ENCODE data around the gene LANCL3.
A peak's percentile ranks its signal among the peaks of the same experiment; 100 is the strongest.

The LANCL3 gene

DNA sequence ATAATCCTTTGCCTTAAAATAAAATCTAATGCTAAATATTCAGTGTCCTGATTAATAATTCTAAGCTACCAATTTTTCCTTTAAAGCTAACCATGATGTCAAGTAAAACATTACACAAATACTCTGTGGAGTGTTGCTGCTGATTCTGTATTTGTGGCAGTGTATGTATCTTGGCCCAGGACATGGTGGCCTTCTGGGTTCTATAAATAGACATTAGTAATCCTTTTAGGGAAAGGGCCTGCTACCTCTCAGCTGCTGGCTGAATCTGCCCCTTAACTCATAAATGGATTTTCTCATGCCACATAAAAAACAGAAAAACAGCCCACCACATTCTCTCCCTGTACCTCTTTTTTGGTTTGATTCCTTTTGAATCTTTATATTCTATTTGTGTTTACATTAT lies 113.0 kb downstream of the LANCL3 start:
- Histone ChIP-seq H3K79me2 (ENCODE audit: insufficient read depth, low read length) (no peaks in the 10 kb centered on the region), H3K9me3 (ENCODE audit: insufficient read depth, low read length) (no peaks in the 10 kb centered on the region), H3K9me2 (replicated peaks; ENCODE audit: insufficient read depth, low read length) (no peaks in the 10 kb centered on the region), H4K20me1 (ENCODE audit: low read depth, low read length) (no peaks in the 10 kb centered on the region), H3K27me3 (ENCODE audit: low read length) (no peaks in the 10 kb centered on the region), H3K4me3 (ENCODE audit: insufficient read depth, low read length, poor library complexity, severe bottlenecking) (no peak overlapping the region), H3K27ac (ENCODE audit: low read depth, low read length) (no peak overlapping the region), H3K4me2 (ENCODE audit: low read depth, low read length, poor library complexity, severe bottlenecking) (no peak overlapping the region), H3K36me3 (ENCODE audit: low read length) (no peaks in the 10 kb centered on the region), H3F3A (ENCODE audit: insufficient read depth) (peaks cover 4% of the 10 kb centered on the region; the same call in 1 of the 2 replicates), H3K9ac (ENCODE audit: low read length) (no peak overlapping the region), H2AFZ (ENCODE audit: low read depth, low read length, severe bottlenecking) (no peak overlapping the region)
- TF ChIP-seq, protein P1, sequence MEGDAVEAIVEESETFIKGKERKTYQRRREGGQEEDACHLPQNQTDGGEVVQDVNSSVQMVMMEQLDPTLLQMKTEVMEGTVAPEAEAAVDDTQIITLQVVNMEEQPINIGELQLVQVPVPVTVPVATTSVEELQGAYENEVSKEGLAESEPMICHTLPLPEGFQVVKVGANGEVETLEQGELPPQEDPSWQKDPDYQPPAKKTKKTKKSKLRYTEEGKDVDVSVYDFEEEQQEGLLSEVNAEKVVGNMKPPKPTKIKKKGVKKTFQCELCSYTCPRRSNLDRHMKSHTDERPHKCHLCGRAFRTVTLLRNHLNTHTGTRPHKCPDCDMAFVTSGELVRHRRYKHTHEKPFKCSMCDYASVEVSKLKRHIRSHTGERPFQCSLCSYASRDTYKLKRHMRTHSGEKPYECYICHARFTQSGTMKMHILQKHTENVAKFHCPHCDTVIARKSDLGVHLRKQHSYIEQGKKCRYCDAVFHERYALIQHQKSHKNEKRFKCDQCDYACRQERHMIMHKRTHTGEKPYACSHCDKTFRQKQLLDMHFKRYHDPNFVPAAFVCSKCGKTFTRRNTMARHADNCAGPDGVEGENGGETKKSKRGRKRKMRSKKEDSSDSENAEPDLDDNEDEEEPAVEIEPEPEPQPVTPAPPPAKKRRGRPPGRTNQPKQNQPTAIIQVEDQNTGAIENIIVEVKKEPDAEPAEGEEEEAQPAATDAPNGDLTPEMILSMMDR (IDR thresholded peaks at IDR 0.05; ENCODE audit: insufficient read depth, low read length, poor library complexity, severe bottlenecking): no peak
- TF ChIP-seq EZH2phosphoT487 (conservative IDR thresholded peaks at IDR 0.05; ENCODE audit: low read length): no peak

DNA sequence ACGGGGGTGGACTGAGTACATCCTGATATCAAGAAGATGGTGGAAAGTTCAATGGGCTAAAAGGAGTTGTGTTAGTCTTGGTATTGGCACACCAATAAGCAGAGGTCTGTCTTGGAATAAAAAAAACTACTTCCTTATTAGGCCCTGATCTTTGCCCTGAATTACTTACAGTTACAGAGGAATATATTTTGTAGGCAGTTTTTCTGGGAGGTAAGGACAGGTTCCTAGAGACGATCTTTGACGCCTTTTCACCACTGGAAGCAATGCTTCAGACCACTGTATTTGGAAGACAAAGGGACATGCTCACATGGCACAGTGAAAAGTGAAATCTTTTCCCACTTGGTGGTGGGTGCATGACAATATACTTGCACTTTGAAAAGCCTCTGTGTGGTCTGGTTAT lies 113.5 kb downstream of the LANCL3 start:
- Histone ChIP-seq H4K20me1 (ENCODE audit: low read depth, low read length) (no peaks in the 10 kb centered on the region), H3K9me2 (replicated peaks; ENCODE audit: insufficient read depth, low read length) (no peaks in the 10 kb centered on the region), H3K27me3 (ENCODE audit: low read length) (no peaks in the 10 kb centered on the region), H3K79me2 (ENCODE audit: insufficient read depth, low read length) (no peaks in the 10 kb centered on the region), H2AFZ (ENCODE audit: low read depth, low read length, severe bottlenecking) (peak overlapping the region; percentile 71), H3F3A (ENCODE audit: insufficient read depth) (peaks cover 4% of the 10 kb centered on the region; the same call in 1 of the 2 replicates), H3K36me3 (ENCODE audit: low read length) (no peaks in the 10 kb centered on the region), H3K27ac (ENCODE audit: low read depth, low read length) (no peak overlapping the region), H3K4me2 (ENCODE audit: low read depth, low read length, poor library complexity, severe bottlenecking) (peak overlapping the region; percentile 51), H3K4me3 (ENCODE audit: insufficient read depth, low read length, poor library complexity, severe bottlenecking) (peak overlapping the region; percentile 48), H3K9me3 (ENCODE audit: insufficient read depth, low read length) (no peaks in the 10 kb centered on the region), H3K9ac (ENCODE audit: low read length) (no peak overlapping the region)
- TF ChIP-seq, protein P1 (IDR thresholded peaks at IDR 0.05; ENCODE audit: insufficient read depth, low read length, poor library complexity, severe bottlenecking): no peak
- TF ChIP-seq EZH2phosphoT487 (conservative IDR thresholded peaks at IDR 0.05; ENCODE audit: low read length): no peak

DNA sequence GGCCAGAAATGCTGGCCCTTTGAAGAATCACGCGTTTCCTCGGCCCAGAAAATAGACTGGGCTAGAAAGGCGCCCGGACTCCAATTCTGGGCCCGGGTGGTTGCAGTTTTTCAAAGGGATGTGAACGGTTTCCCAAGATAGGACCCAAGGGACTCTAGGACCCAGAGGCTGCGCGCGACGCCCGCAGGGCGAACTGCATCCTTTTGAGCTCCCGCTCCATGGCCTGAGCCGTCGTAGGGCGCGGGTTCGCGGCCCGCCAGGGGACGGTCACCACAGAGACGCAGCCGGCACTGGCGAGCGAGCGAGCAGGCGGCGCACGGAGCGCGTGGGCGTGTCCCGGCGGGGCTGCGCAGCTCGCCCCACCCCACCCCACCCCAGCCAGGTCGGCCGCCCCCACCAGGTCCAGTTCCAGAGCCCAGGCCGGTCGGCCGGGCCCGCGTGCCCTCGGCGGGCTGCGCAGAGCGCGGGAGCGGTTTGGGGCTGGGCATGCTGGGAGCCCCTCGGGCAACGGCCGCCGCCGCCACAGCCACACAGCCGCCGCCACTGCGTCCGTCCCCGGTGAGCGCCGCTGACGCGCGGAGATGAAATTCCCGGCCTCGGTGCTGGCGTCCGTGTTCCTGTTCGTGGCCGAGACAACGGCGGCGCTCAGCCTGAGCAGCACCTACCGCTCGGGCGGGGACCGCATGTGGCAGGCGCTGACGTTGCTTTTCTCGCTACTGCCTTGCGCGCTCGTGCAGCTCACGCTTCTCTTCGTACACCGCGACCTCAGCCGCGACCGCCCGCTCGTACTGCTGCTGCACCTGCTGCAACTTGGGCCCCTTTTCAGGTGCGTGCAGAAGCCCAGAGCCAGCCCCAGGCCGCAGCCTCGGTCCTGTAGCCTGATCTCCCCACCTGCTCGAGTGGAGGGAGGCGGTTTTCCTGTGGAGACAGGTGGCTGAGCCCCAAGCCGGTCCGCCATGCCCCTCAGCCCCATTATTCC lies 114.2 kb downstream of the LANCL3 start, which contains the start of gene XK:
Gene XK (plus strand): TSS at position 411 of the 979 bp plus-strand sequence. CDS start 171 bp downstream, at position 582.
- H3K9ac ChIP-seq (ENCODE audit: low read length): peak within 1 kb of the TSS; percentile 40; the same call in 1 of the 2 replicates
- no peak within 1 kb of the TSS for H3K27ac ChIP-seq (ENCODE audit: low read depth, low read length)
- TF ChIP-seq EZH2phosphoT487 (conservative IDR thresholded peaks at IDR 0.05; ENCODE audit: low read length): no peak
- TF ChIP-seq, protein P1 (IDR thresholded peaks at IDR 0.05; ENCODE audit: insufficient read depth, low read length, poor library complexity, severe bottlenecking): no peak
- H3K79me2 ChIP-seq (ENCODE audit: insufficient read depth, low read length): no peaks in the 10 kb centered on the region
- peaks cover 4% of the 10 kb centered on the region; the same call in 1 of the 2 replicates for H3F3A ChIP-seq (ENCODE audit: insufficient read depth)
- no peaks in the 10 kb centered on the region for H3K9me3 ChIP-seq (ENCODE audit: insufficient read depth, low read length)
- no peaks in the 10 kb centered on the region for H3K9me2 ChIP-seq (replicated peaks; ENCODE audit: insufficient read depth, low read length)
- no peaks in the 10 kb centered on the region for H3K36me3 ChIP-seq (ENCODE audit: low read length)
- peak within 1 kb of the TSS; percentile 48 for H3K4me3 ChIP-seq (ENCODE audit: insufficient read depth, low read length, poor library complexity, severe bottlenecking)
- H3K27me3 ChIP-seq (ENCODE audit: low read length): no peaks in the 10 kb centered on the region
- H3K4me2 ChIP-seq (ENCODE audit: low read depth, low read length, poor library complexity, severe bottlenecking): peak within 1 kb of the TSS; percentile 51
- H4K20me1 ChIP-seq (ENCODE audit: low read depth, low read length): no peaks in the 10 kb centered on the region
- H2AFZ ChIP-seq (ENCODE audit: low read depth, low read length, severe bottlenecking): peak within 1 kb of the TSS; percentile 71

All from SU-DHL-6 (cell line).